ENCODE data around the gene CGB2.

- TF ChIP-seq CTCF (IDR thresholded peaks at IDR 0.05 in 4 of 5, conservative IDR thresholded peaks at IDR 0.05 in 1 of 5) (no peak), POLR2A (IDR thresholded peaks at IDR 0.05) (no peak)
Measured at GRCh38 chr19:48991011-48991609, 40.6 kb upstream of the CGB2 start.
